Activated effector memory CD4-positive, alpha-beta T cell treated with Interleukin-2 at 50 U/mL for 16 hours (primary cell): ENCODE results near the gene POLR2F.

ENCODE experiments used
- DNase-seq: peaks from one replicate; pipeline ENCODE4 v3.0.0-alpha.2; 2020

Gene POLR2F

GRCh38 chr22:37982938-37983859 lies 29.7 kb downstream of the POLR2F start:
- DNase-seq, result no peak

- no peak for DNase-seq
These were observed 30.6 kb downstream of the POLR2F start, which contains the start of gene SOX10 for GRCh38 chr22:37983860-37984791. TSS of gene SOX10 (minus strand) at chr22:37984555. CDS start at chr22:37983784, 771 bp downstream.

DNA sequence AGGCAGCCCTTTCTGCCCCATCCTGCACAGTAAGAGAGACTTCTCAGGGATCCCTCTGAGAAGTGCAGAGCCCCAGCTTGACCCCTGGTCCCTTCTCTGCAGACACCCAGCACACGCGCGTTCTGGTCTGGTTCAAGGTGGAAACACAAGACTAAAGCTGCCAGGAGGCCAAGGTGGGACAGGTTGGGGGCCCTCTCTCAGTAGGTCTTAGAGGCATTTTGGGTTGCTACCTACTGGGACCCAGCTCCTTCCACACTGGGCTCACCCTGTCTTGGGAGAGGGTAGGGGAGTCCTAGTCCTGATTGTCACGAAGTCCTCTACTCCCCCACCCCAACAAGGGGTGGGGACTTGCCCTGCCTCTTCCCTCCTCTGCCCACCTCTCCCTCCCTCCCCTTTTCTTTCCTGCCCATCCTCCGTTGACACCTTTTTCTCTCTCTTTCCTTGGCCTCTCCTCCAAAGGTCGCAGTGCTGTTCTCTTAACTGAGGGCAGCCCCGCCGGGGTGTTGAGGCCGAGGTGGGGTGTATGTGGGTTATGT lies 31.6 kb downstream of the POLR2F start:
- no peak for DNase-seq

DNA sequence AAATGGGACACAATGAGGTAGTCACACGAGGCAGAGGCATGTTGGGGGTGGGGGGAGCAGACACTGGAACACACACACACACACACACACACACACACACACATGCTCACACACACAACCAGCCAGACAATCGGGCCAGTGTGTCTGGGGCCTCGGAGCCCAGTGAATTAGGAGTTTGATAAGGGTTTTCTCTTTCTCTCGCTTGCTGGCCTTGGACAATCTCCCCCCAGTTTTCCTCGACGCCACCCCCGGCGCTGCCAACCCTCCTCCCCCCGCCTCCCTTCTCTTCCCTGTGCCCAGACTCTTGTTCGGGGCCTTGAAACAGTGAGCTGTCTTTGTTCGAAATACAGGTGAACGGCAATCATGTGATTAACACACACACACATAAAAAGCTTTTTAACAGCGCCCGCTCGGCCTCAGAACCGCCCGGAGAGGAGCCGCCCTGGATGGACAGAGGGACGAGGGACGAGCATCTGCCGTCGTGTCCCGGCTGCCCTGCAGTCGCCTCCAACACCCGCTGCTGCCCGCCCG lies 32.3 kb downstream of the POLR2F start:
- no peak for DNase-seq

GRCh38 chr22:37986371-37986770 lies 32.9 kb downstream of the POLR2F start:
- DNase-seq, result no peak

DNA sequence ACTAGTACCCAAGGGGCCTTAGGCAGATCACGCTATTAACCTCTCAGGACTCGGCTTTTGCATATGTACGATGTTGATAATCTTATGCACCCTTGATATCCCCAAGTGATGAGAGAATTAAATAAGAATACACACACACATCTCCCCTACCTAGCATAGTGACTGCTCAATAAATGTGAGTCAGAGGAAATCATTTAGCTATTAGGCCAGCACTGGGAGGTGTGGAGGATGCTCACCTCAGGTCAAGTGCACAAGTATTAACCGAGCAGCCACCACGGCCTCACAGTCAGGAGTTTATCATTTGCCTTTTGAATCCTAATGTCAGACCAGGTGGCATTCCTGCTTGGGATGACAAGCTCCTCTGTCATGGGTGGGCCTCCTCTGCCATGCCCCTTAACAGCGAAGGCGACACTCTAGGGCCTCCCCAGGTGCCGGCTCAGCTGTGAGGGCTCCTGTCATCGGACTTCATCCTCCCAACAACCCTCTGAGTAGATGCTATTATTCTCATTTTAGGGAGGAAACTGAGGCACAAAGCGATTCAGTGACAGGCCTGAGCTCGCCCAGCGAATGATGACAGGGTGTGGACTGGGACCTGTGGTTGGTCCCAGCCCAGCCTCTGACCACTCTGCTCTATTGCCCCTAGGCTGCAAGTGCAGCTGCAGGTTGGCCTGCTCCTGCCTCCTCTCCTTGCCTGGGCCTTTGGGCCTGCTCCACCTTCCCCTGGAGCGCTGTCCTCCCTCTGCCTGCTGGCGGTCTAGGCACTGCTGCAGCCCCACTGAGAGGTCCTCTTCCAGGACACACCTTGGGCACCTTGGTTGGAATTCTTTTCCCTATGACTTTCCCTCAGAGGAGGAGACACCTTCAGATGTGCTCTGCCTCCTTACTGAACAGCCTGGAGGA lies 35.9 kb downstream of the POLR2F start:
- no peak for DNase-seq

DNA sequence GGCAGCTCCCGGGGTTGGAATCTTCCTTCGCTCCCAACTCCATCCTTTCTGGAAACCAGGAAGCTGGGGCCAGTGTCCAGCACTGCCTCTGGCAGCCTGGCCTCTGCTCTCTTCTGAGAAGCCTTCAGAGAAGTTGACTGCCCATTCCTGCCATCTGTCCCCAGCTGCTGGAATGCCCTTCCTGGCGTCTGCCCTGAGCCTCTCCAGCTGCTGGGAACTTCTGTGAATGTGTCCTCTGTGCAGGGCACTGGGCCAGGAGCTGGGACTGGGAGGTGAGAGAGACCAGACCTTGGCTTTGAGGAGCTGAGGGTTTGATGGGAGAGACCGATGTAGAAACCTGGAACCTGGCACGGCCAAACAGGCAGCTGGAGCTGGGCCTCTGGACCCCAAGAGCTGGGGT lies 36.8 kb downstream of the POLR2F start:
- DNase-seq, result no peak

DNA sequence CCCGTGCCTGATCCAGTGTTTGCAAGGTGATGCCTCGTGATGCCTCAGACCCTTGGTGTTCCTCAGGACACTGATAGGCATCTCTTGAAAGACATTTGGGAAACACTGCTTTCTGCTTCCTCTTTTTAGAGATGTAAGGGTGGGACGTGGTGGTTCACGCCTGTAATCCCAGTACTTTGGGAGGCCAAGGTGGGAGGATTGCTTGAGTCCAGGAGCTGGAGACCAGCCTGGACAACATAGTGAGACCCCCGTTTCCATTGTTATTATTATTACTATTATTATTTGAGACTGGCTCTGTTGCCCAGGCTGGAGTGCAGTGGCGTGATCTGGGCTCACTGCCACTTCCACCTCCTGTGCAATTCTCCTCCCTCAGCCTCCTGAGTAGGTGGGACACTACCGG lies 37.4 kb downstream of the POLR2F start:
- no peak for DNase-seq

DNA sequence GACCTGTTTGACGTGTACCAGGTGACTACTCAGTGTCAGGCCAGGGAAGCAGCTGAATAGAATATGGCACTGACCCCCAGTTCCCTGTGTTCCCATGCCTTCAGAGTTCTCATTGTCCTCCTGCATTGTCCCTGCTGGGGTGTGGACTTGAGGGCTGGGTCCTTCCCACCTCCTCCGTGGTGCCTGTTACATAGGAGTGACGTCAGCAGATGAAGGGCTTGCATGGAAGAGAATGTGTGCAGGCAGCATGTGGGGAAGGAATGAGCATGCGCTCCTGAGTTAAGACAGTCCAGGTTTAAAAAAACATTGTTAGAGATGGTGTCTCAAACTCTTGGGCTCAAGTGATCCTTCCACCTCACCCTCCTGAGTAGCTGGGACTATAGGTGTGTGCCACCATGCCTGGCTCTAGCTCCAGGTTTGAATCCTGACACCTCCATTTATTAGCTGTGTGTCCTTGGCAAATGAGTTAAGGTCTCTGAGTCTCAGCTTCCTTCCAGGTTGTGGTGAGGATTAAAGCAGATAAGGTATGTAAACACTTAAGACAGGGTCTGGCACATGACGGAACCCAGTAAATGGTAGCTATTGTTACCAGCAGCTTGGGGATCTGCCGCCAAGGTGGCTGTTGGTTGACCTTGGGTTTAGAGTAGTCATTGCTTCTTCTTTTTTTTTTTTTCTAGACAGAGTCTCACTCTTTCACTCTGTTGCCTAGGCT lies 38.4 kb downstream of the POLR2F start:
- no peak for DNase-seq

GRCh38 chr22:37994049-37994448 lies 40.5 kb downstream of the POLR2F start:
- DNase-seq, result no peak

DNA sequence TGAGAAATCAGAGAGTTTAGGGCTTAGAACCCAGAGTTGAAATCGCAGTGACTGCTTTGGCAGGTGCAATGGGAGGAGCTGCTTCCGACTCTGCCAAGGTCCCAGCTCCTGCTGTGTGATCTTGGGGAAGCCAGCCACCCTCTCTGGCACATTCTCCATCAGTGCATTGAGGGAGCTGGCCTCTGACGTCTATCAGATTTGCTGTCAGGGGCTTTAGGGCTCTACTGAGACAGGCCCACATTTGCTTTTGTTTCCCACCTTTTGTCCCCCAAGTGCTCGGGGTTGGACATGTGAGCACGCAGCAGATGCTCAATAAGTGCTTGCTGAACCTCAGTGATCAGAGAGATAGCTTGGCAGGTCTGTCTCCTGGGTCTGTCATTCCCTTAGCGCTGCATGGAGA lies 41.5 kb downstream of the POLR2F start:
- no peak for DNase-seq

- DNase-seq, result no peak
These were observed 42.0 kb downstream of the POLR2F start for GRCh38 chr22:37995460-37995859.

- no peak for DNase-seq
These were observed 42.6 kb downstream of the POLR2F start for GRCh38 chr22:37996079-37996478.

- DNase-seq, result no peak
These were observed 43.2 kb downstream of the POLR2F start for GRCh38 chr22:37996515-37997246.

GRCh38 chr22:37998543-37998942 lies 45.0 kb downstream of the POLR2F start:
- no peak for DNase-seq

- no peak for DNase-seq
These were observed 45.7 kb downstream of the POLR2F start for GRCh38 chr22:37999236-37999635.

GRCh38 chr22:37999640-38000272 lies 46.3 kb downstream of the POLR2F start:
- DNase-seq, result no peak

DNA sequence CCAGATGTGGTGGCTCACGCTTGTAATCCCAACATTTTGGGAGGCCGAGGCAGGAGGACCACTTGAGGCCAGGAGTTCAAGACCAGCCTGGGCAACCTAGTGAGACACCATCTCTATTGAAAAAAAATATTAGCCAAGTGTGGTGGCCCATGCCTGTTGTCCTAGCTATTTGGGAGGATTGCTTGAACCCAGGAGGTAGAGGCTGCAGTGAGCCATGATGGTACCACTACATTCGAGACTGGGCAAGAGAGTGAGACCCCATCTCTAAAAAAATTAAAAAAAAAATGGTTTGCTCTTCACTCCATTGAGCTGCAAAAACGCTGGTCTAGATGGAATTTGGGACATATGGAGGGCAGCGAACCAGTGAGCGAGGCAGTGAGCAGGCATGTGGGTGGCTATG lies 52.4 kb downstream of the POLR2F start:
- no peak for DNase-seq

- DNase-seq, result no peak
These were observed 53.4 kb downstream of the POLR2F start for GRCh38 chr22:38006906-38007305.

DNA sequence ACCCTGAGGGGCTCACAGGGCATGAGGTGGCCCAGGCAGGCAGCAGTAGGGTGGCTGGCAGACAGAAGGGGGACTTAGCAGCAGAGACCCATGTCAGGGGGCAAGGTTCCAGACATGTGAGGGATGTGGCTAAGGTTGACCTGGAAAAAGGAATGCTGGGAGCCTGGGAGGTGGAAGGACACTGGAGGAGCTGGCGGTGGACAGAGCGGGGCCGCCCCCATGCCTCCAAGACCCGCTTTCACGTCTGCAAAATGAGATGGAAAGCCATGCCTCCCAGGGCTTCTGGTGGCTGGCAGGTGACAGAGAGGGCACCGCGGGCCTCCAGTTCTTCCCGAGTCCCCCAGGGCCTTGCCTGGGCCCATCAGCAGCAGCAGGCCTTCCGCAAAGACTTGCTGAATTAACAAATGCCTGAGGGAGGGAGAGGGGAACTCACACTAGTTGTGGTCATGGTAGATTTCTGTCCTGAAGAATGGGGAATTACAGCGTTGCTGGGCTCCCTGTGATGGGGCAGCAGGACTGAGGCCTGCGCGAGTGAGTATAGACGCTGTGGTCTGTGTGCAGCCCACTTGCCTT lies 53.9 kb downstream of the POLR2F start:
- no peak for DNase-seq
